ENCODE measurements around the gene OBSL1.

DNA sequence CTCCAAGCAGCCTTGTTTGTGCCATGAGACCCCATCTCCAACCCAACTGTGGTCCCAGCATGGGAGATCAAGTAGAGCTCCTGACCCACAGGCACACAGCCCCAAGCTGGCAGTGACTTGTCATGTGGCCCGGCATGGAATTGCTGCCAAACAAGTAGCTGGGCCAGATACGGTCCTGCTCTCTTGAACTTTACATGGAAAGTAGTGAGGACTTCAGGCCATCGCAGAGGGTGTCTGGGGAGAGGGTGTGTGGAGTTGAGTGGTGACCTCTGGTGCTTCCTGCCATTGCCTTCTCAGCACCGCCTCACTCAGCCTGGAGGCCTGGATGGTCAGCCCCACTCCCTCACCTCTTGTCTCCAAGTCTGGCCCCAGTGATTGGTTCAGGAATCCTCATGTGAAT, 45.2 kb upstream of the OBSL1 start:
- TF ChIP-seq, protein P1, sequence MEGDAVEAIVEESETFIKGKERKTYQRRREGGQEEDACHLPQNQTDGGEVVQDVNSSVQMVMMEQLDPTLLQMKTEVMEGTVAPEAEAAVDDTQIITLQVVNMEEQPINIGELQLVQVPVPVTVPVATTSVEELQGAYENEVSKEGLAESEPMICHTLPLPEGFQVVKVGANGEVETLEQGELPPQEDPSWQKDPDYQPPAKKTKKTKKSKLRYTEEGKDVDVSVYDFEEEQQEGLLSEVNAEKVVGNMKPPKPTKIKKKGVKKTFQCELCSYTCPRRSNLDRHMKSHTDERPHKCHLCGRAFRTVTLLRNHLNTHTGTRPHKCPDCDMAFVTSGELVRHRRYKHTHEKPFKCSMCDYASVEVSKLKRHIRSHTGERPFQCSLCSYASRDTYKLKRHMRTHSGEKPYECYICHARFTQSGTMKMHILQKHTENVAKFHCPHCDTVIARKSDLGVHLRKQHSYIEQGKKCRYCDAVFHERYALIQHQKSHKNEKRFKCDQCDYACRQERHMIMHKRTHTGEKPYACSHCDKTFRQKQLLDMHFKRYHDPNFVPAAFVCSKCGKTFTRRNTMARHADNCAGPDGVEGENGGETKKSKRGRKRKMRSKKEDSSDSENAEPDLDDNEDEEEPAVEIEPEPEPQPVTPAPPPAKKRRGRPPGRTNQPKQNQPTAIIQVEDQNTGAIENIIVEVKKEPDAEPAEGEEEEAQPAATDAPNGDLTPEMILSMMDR (IDR thresholded peaks at IDR 0.05), result no peak
- TF ChIP-seq POLR2A (IDR thresholded peaks at IDR 0.05), result no peak
- TF ChIP-seq EP300 (IDR thresholded peaks at IDR 0.05), result no peak

All from tibial nerve (tissue), 4 donors.